Activated T-helper 1 cell treated with anti-CD3 and anti-CD28 coated beads, Interleukin-2, amount 50 U/mL, for 16 hours (primary cell): ENCODE measurements around the gene GRAMD4.

Experiments
- DNase-seq, 2 donors: peaks; one replicate each; pipeline ENCODE4 v3.0.0-alpha.2; 2020; ENCODE audit warnings: low read depth in 1 of 2, low spot score in 1 of 2

GRAMD4 gene

DNA sequence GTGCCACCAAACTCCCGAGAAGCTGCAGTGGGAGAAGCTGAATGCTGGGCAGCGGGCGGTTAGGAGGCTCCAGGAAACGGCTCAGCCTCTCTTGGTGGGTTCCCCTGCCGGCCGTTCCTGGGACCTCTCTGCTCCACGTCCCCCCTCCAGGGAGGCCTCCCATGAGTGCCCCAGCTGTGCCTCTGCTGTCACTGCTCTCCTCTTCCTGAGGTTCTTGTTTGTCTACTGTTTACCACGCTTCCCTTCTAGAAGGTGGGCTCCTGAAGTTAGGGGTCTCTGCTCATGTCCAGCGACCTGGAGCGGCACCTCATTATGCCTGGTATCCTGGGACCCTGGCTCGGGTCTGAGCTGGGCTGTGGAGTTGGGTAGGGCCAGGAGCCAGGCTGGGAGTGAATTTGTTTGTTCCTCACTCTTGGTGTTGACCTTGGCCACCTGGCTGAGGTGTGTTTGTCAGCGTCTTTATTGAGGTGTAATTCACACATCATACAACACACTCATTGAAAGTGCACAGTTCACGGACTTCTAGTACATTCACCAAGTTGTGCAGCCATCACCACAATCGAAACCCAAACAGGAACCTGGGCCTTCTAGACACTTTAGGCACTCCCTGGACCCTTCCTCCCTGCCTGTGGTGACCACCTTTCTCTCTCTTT is 37.8 kb upstream of the GRAMD4 start:
- no peak for DNase-seq

DNA sequence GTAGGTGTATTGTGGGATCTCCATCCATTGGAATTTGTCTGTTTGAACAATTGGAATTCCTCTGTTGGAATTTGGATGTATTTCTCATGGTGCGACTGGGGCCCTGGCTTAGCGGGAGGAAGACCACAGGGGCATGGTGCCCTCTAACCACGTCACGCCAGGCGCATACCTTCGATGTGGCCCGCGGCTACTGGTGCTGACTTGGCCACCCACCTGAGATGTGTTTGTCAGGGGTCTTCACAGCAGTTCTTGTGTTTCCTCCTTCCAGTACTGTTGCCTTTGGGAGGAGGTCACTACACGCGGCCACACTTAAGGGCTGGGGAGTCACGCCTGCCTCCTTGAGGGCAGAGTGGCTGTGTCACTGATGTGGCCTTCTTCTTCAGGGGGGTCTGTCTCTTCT is 36.6 kb upstream of the GRAMD4 start:
- no peak for DNase-seq

DNA sequence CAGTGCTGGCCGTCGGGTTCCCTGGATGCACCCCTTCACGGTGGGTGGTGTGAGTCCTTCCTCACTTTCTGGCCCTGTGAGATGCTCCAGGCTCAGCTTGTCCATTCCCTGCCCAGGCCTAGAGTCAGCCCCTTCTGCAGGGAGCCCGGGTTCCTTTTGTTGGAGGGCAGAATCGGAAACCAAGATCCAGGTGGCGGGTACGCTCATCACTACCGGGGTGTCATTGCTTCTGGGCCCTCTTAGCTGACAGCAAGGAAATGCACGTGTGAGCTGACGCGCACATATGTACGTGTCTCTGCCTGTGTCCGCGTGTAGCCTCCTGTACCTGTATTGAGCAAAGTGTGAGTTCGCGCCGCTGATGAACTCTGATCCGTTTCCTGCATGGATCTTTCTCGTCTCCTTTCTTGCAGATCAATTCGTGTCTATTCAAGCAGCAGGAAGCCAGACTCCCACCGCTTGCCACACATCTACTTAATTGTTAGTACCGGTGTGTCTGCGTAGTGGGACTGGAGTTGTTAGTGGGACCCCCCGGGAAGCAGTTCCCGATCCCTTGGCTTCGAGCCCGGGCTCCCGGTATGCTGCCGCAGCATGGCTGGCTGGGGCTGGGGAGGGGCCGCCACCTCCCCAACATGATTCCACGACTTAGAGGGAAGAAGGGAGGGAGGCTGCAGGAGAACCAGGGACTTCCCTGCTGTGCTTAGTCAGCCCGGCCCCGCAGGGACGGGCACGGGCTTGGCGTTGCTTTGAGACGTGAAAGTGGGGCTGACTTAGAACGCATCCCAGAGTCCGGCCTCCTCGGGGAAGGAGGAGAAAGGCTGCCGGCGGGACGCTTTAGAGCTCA is 35.9 kb upstream of the GRAMD4 start:
- DNase-seq, result no peak

DNA sequence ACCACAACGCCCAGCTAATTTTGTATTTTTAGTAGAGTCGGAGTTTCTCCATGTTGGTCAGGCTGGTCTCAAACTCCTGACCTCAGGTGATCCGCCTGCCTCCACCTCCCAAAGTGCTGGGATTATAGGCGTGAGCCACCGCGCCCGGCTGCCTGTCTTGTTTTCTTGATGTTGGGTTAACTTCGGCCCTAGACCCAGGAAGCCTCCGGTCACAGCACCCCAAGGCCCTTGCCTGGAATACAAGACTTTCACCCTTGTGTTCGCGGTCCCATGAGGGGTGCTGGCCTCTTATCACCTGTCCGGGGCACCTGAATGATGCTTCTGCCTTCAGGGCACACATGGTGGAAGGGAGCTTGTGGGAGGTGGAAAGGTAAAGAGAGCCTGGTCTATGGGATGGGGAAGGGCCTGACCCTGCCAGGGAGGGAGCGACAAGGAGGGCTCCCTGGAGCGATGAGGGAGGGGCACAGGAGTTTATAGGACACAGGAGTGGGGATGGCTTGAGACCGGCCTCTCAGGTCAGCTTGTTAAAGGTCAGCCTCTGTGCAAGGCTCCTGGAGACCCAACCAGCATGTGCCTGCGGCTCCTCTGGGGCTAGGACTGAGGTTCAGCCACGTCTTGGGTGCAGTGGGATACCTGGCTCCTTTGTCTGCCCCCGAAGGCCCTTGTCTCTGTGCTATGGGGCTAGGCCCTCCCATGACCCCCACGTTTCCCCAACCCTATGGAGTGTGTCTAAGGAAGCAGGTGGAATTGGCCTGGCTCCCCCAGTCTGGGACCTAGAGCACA is 34.7 kb upstream of the GRAMD4 start:
- no peak for DNase-seq

DNA sequence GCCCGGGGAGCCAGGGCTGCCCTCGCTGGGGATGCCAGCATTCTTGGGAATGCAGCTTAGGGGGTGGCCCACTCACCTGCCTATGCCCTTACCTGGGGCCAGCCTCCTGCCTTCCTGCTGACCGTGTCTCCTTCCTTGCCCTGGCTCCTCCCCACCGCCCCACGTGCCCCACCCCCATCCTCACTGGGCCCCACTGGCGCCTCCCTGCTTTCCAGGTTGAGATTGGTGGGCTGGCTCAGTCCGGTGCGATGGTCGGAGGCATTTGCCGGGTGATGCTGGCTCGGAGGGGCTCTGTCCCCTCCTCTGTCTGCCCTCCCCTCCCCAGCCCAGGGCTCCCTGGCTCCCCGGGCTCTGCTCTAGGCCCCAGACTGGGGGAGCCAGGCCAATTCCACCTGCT is 34.1 kb upstream of the GRAMD4 start:
- no peak for DNase-seq

DNA sequence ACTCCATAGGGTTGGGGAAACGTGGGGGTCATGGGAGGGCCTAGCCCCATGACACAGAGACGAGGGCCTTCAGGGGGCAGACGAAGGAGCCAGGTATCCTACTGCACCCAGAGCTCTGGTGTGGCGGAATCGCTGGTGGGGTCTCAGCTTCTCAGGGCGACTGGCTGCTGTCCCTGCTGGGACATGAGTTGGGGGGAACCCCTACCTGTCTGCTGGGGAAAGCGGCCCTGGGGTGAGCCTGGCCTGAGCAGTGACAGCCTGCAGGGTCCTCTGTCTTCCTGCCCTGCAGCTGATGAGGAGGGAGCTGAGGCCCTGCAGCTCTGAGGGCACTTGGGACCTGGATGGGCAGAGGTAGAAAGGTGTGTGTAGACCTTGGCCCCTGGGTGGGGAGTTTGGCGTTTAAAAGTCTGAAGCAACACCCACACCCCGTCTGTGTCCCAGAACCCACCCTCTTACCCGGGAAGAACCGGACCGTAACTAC is 33.6 kb upstream of the GRAMD4 start:
- no peak for DNase-seq

DNA sequence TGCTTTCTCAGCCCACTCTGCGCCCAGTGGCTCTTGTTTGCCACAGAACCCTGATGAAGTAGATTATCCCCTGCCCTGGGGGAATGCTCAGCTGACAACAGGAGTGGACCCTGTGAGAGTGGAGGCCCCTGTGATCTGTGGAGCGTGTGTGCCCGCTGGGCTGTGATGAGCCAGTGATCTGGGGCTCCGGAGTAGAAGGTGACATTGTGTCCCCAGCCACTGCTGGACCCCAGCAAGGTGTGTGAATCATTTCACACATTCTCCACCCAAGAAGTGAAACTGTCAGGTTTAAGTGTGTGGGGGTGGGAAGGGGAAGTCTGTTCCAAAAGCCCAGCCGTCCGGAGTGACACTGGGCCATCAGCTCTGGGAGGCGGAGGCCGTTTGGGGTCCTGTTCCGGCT is 33.1 kb upstream of the GRAMD4 start:
- DNase-seq, result no peak

DNA sequence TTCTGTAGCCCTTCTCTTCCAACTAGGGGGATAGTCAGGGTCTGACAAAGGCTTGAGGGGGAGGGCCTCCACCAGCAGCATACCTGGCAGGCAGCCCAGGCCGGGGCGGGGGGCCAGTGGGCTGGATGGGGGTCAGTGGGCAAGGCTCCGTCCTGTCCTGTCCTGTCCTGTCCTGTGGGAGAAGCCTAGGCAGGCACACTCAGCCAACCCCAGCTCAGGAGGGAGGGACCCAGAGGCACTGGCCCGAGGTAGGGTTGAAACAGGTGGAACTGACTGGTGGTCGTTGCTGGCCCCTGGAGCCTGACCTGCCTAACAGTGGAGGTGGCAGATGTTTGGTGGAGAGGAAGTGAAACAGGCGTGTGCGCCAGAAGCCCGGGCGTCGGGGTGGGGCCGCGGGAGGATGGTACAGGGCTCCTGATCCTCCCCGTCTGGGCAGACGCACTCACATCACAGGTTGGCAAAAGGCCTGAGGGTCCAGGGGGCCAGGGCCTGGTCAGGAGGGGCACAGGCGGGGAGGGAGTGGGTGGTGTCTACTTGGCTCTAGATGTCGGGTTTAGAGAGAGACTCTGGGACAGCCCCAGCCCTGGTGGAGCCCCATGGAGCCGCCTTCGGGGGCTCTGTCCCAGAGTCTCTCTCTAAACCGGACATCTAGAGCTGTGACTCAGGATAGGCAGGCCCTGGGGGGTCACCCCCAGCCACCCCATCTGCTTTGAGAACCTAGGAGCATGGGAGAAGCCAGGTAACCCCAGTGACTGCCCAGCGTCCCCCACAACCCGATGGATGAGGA is 32.5 kb upstream of the GRAMD4 start:
- DNase-seq, result no peak

DNA sequence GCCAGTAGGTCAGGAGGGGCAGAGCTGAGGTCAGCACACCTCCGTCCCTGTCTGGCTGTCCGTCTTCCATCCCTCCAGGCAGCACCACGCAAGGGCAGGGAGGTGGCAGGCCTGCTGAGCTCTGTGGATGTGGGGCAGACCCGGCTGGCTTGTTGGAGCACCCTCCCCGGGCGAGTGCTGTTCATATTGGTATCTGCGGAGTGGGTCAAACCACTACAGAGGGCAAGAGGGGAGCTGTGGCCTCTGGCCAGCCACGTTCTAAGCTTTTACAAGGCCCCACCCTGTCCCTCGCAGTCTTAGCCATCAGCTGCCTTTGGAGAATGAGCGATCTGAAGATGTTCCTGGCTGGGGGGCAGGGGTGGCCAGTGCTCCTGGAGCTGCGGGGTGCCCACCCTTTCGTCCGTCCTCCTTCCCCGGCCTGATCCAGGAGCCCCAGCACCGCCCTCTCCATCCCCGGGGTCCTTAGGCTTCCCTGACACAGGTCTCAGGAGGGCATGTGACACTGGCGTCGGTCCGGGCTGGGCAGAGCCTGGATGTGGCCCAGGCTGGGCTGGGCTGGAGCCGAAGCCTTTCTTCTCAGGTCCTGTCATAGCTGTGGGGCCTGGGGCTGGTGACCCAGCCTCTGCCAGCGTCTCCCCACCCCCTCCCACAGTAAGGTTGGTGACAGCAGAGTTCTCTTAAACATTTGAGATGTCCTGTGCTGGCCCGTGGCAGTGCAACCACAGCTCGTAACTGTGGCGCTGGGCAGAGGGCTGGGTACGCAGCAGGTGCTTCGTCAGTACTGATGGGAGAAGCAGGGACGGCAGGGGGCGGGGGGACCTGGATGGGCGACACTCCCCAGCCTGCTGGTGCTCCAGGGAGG is 31.7 kb upstream of the GRAMD4 start:
- no peak for DNase-seq

DNA sequence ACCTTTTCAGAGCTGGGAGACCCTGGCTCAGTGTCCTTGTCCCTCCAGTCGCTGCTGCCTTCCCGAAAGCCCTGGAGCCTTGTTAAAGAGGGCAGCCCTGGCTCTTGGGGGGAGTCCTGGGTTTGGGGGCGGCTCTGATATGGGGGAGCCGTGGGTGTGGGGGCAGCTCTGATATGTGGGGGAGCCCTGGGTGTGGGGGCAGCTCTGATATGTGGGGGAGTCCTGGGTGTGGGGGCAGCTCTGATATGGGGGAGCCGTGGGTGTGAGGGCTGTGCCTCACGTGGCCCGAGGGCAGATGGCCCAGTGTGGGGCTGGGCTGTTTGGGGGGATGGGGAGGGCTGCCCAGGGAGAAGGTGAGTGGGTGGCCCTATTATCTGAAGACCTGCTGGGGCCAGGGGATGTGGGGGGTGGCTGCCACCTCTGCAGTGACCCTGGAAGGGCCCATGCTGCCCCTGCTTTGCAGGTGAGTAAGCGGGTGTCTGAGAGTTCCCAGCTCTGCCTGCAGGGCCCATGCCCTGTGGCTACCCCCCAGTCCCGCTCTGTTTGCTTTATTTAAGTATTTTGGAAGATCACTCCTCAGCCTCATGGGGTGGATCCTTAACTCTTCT is 30.9 kb upstream of the GRAMD4 start:
- no peak for DNase-seq

DNA sequence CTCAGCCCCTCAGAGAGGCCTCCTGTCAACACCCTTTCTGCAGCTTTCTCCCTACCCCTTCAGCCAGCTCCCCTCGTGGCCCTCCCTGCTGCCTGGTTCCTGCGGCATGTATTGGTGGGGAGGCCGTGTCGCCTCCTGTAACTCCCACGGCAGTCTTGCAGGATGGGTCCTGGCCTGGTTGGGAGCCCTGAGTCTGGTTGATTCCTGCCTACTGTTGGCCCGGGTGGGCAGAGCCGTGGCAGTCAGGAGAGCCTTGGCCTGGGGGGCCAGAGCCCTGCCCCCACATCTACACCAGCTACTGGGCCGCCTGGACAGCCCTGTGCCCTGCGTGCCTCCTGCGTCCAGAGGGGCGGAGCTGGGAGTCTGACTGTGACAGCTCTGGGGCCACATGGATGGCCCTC is 30.3 kb upstream of the GRAMD4 start:
- no peak for DNase-seq

DNA sequence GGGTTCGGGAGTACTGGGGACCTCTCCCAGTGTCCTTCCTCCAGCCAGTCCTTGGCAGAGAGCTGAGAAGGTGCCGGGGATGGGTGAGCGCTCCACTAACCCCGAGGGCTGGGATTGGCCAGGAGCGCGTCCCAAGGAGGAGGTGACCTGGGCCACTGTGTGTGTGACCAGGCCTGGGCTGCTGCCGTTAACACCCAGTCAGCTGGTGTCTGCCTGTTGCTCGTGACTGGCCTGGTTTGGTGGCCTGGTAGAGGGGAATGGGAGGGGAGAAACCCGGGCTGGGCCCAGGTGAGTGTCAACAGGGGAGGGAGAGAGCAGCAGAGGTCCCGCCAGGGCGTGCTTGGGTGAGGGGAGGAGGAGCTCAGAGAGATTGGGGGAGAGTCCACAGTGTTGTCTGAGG is 29.9 kb upstream of the GRAMD4 start:
- DNase-seq, result no peak

DNA sequence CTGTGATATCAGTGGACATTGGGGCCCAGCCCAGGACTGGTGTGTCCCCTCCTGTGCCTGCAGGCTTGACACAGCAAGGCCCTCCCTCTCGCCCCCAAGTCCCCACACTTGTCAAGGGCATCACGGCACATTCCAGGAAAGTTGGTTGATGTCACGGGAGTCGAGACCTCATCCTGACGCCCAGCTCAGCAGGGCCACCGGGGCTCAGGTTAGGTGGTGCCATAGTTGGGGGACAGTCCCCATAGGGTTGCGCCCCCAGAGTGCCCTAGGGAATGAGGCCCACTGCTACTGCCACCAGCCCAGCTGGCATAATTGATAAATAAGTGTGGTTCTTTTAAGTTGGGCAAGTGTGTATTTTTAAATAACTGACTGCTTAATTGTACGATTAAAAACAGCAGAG is 28.3 kb upstream of the GRAMD4 start:
- no peak for DNase-seq

DNA sequence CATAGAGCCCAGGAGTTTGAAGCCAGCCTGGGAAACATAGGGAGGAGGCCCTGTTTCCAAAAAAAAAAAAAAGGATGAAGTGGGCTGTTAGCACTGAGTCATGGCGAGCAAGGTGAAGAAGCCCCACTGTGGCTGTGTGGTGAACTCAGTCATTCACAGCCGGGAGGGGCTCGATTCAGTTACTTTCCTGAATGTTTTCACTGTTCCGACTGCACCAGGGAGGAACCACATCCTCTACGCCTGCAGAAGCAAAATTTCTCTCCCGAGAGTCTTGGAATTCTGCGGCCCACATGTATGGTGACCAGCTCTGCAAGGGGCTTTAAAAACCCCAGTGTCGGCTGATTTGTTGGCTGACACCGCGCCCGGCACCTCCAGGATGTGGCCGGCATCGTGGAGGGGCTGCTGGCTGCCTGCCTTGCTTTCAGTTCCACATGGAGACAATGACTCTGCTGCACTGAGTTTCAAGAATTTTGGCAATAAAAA is 27.8 kb upstream of the GRAMD4 start:
- no peak for DNase-seq

DNA sequence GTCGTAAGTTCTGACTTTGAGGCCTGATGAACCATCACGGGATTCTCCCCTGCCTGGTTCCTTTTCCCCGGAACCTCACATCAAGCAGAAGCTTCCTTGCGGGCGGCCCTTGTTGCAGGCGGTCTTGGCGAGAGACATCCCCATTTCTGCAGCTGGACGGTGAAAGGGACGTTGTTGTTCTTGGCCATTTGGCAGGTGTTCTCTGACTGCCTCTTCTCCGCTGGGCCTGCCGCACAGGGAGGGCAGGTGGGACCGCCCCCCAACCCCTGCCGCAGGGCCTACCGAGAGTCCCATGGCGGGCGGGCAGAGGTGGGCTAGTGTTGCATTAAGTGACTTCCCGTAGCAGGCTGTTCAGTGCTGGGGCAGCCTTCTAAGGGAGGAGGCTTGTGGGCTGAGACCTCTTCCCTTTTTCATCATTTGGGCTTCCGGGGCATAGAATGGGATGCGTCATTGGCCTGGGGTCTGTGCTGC is 26.9 kb upstream of the GRAMD4 start:
- DNase-seq, result no peak

DNA sequence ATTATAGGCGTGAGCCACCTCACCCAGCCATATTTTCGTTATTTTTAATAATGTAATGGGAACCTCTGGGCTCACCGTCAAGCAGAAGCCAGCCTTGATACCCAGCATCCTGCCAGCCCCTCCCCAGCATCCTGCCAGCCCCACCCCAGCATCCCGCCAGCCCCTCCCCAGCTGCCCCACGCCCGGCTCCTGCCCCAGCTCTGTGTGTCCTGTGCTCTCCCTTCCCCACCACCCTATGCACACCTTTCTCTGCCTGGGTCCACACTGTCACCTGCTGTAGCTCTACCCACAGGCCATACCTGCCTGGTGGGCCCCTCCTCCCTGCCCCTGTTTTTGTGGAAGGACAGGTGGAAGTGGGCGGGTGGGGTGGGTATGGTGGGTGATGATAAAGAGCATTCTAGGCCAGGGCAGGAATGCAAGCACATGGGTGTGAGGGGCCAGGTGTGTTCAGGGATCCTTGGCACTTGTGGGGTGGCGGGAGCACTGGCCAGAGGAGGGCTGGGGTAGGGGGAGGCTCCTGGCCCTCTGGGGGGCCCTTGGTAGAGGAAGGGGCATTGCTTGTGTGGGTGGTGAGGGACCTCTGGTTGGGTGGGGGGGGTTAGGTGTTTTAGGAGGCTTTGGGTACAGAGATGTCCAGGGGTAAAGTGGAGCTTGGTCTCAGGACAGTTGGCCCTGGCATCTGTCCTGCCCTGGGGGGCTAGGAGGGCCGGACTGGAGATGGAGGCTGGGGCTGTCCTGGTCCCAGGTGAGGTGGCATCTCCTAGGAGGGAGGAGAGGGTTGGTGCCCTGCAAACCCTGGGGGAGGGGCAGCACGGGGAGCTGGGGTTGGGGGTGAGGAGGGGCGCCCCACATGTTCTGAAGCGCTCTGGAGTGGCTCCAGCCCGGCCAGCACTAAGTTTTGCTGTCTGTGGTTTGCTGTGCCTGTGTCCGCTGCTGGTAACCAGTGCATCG is 25.9 kb upstream of the GRAMD4 start:
- no peak for DNase-seq

DNA sequence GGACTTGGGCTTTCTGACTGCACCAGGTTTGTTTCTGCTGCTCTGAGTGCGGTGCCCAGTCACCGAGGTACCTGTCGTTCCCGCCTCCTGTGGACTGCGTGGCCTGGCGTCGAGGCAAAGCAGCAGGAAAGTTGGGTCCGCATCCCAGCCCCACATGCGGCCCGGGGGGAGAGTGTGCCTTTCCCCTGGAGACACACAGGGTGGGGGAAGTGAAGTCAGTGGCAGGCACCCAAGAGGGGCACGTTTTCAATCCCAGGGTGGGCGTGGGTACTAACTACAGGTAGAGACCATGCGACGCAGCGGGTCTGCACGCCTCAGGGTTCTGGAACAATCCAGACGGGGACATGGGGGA is 25.3 kb upstream of the GRAMD4 start:
- no peak for DNase-seq

DNA sequence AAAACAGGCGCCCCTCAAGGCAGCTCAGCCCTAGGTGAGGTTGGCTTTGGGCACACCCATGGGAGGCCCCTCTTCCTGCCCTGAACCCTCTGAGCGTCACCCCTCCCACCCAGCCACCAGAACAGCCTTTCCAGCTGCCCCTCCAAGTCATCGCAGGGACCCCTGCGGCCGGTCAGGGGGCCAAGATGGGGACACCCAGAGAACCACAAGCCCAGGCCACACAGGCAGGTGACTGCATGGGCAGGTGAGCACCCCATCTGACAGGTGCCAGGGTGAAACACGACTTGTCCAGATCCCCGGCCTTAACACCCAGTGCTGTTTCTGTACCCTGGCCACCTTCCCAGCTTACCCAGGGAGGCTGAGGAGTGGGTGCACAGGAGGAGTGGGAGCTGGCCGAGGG is 24.6 kb upstream of the GRAMD4 start:
- DNase-seq, result no peak
